AG04449 (cell line): ENCODE results near the gene GMDS.

Experiments used
- CTCF ChIA-PET: fragments of 350-600 bp; formaldehyde crosslinking; extraction: SDS; loops from one replicate; lab custom pipeline; 2021; ENCODE audit warnings: antibody characterized with exemption; lab: Yijun Ruan, JAX
- POLR2A ChIA-PET: fragments of 400-600, 350-600 bp; formaldehyde crosslinking; extraction: SDS; loops from one replicate; lab custom pipeline; 2020; ENCODE audit warnings: antibody characterized with exemption, inconsistent platforms; lab: Yijun Ruan, JAX
- DNase-seq: peaks from one replicate; pipeline ENCODE4 v3.0.0-alpha.2; 2010; ENCODE audit warnings: low read depth, low spot score
- H3K4me3 ChIP-seq: 2 replicates; pipeline ENCODE4 v1.5.1; 2011; ENCODE audit warnings: low read depth, mild to moderate bottlenecking, control low read depth, low read length
- CTCF ChIP-seq: IDR thresholded peaks from one replicate; pipeline ENCODE4 v1.5.1; 2011; ENCODE audit warnings: mild to moderate bottlenecking, moderate library complexity, low read length, control low read depth, inconsistent platforms; ENCODE audit not compliant: insufficient read depth; ENCODE audit errors: missing control alignments

GMDS gene

GRCh38 chr6:1749041-1749440, 496.4 kb downstream of the GMDS start:
- no peak overlapping the region for H3K4me3 ChIP-seq
- no peak for DNase-seq
- TF ChIP-seq CTCF: no peak
- ChIA-PET CTCF (no interaction called here), POLR2A (no interaction called here)

- DNase-seq: no peak
- H3K4me3 ChIP-seq: no peak overlapping the region
- CTCF ChIA-PET: interaction anchor here (1.0 kb wide), 1 partner anchor 11 kb away, joined by 3 read pairs; no protein-coding TSS in a partner anchor
- TF ChIP-seq CTCF: no peak
- POLR2A ChIA-PET: no interaction called here
Measured at GRCh38 chr6:1747531-1747930, 497.9 kb downstream of the GMDS start.

GRCh38 chr6:1747003-1747402, 498.4 kb downstream of the GMDS start:
- POLR2A ChIA-PET: no interaction called here
- no peak for DNase-seq
- no peak for TF ChIP-seq CTCF
- no peak overlapping the region for H3K4me3 ChIP-seq
- CTCF ChIA-PET: interaction anchor here (1.0 kb wide), 1 partner anchor 10 kb away, joined by 3 read pairs; no protein-coding TSS in a partner anchor

GRCh38 chr6:1745814-1746213, 499.6 kb downstream of the GMDS start:
- ChIA-PET CTCF (no interaction called here), POLR2A (no interaction called here)
- DNase-seq: no peak
- TF ChIP-seq CTCF: no peak
- H3K4me3 ChIP-seq: no peak overlapping the region

GRCh38 chr6:1744543-1744942, 500.9 kb downstream of the GMDS start:
- no peak overlapping the region for H3K4me3 ChIP-seq
- no peak for DNase-seq
- ChIA-PET CTCF (no interaction called here), POLR2A (no interaction called here)
- no peak for TF ChIP-seq CTCF

- H3K4me3 ChIP-seq: no peak overlapping the region
- CTCF ChIA-PET: no interaction called here
- no peak for TF ChIP-seq CTCF
- DNase-seq: no peak
- POLR2A ChIA-PET: no interaction called here
Measured at GRCh38 chr6:1739680-1740079, 505.7 kb downstream of the GMDS start.
